Measurements from ENCODE around the gene MET. TPM values are rescaled to one million over a fixed set of nuclear protein-coding genes. Genes with fewer than 3 reads are reported as not detected.
"Not testable (repeated sequence)": the region's sequence is repeated elsewhere in the genome, so short reads cannot be mapped to it uniquely, and the experiment has no call there.

The MET gene
- total RNA-seq, 2 donors from 2014 or later = 0.33 to 3.6 TPM

DNA sequence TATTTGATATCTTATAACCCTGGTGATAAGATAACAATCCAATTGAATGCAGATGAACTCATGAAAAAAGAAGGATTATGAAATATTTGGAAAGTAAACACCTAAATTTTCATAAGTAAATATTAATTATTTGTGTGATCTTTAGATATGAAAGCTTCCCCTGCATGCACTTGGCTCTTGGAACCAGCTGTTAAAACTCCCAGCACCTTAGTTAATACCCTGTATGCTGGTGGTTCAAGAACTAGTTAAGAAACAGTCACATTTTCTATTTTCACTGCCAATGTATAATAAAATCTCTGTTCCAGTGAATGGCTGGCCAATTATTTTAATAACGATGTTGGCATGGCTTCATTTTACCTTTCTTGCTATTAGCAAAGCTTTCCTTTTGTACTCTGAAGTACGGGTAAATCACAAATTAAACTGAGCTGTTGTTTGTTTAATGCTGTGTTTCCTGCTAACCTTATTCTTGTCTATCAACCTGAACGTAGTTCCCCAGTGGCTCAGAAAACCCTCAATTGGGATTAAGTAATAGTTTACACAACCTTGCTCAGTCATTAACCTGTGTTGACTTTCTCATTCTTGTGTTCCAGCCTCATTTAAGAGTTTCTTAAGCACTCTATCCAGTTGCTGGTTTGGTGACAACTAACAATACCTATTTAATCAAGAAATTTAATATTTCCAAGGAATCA is 38.9 kb downstream of the MET start:
- H3K27ac Mint-ChIP-seq = no peak overlapping the region
- no peak for ATAC-seq

DNA sequence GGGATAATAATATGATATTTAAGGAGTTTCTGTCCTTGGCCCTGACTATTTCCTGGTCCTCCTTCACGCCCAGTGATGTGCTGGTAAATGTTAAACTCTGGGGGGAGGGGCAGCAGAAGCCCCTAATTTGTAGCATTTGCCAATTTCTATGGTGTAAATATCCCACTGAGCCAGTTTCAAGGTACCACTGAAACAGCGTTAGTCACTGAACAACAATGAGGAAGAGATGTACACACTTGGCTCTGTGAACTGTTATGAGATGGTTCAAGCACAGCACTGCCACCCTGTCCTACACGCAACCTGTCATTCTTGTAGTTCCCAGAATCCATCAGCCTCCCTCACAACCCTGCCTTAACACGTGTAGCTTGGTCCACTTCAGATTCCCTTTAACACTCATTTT is 39.8 kb downstream of the MET start:
- H3K4me1 Mint-ChIP-seq (ENCODE audit: low read depth in 2 of 2) = no peaks in the 10 kb centered on the region
- H3K27ac Mint-ChIP-seq = no peak overlapping the region
- H3K9me3 Mint-ChIP-seq = no peaks in the 10 kb centered on the region
- DNase-seq (ENCODE audit: low spot score) = no peak
- peaks cover 4 to 10% of the 10 kb centered on the region in 2 donors for H3K27me3 Mint-ChIP-seq
- H3K36me3 Mint-ChIP-seq = no peaks in the 10 kb centered on the region
- ATAC-seq = no peak
- H3K4me3 Mint-ChIP-seq = no peak overlapping the region

More for the DNA sequence above, 38.9 kb downstream of the MET start:
- Mint-ChIP-seq H3K9me3 (no peaks in the 10 kb centered on the region), H3K4me1 (ENCODE audit: low read depth in 2 of 2) (no peaks in the 10 kb centered on the region), H3K36me3 (no peaks in the 10 kb centered on the region), H3K27me3 (peaks cover 3 to 10% of the 10 kb centered on the region in 2 donors), H3K4me3 (no peak overlapping the region)
- DNase-seq (ENCODE audit: low spot score) = no peak

DNA sequence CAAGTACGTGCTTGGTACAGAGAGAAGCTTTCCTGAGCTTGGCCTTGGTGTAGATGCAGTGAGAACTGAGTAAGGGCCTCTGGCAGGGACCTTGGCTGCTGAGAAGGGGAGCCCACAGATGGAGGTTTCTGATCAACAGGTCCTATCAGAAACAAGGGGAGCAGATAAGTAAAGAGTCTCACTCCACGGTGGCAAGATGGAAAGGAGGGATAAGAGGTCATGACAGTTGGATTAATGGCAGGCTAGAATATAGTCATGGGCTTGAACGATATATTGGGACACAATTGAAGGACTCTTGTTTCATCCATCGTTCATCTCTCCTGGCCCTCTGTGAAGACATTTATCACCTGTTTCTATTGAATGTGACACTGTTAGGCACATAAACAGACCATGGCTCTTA is 41.5 kb downstream of the MET start:
- no peak for ATAC-seq
- DNase-seq (ENCODE audit: low spot score) = no peak
- Mint-ChIP-seq H3K27me3 (peaks cover 4 to 10% of the 10 kb centered on the region in 2 donors), H3K36me3 (no peaks in the 10 kb centered on the region), H3K4me1 (ENCODE audit: low read depth in 2 of 2) (no peaks in the 10 kb centered on the region), H3K4me3 (no peak overlapping the region), H3K9me3 (no peaks in the 10 kb centered on the region), H3K27ac (no peak overlapping the region)

DNA sequence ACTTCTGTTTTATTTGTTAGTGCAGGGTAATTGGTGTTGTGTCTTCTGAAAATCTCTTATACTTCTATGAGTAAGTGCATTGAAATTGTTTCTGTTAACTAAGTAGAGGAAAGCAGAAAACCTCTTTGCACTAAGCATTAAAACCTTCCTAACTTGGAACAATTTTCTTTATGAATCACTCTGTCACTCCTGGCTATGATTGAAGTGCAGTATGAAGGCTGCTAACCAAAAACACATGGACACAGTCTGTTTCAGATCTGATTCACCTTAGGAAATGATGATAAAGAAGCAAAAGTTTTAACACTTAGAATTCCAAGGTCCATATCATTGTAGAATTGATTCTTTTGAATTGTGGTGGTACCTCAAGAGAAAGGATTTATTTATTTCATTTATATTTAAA is 41.9 kb downstream of the MET start:
- DNase-seq (ENCODE audit: low spot score) = no peak
- no peak overlapping the region for H3K4me3 Mint-ChIP-seq
- no peak for ATAC-seq
- no peaks in the 10 kb centered on the region for H3K9me3 Mint-ChIP-seq
- no peaks in the 10 kb centered on the region for H3K4me1 Mint-ChIP-seq (ENCODE audit: low read depth in 2 of 2)
- no peak overlapping the region for H3K27ac Mint-ChIP-seq
- H3K36me3 Mint-ChIP-seq = no peaks in the 10 kb centered on the region
- H3K27me3 Mint-ChIP-seq = peaks cover 4 to 7% of the 10 kb centered on the region in 2 donors

DNA sequence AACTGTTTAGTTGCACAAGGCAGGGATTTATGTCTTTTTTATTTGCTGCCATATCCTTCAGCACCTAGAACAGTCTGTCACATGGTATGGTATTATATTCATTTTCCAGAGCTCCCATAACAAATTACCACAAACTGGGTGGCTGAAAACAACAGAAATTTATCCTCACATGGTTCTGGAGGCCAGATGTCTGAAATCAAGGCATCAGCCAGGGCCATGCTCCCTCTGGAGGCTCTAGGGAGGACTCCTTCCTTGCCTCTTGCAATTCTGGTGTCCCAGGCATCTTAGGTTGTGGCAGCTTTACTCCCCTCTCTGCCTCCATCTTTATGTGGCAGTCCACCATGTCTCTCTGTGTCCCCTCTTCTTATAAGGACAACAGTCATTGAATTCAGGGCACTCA is 43.1 kb downstream of the MET start:
- no peak overlapping the region for H3K4me3 Mint-ChIP-seq
- H3K27ac Mint-ChIP-seq = no peak overlapping the region
- ATAC-seq = no peak
- no peaks in the 10 kb centered on the region for H3K36me3 Mint-ChIP-seq
- DNase-seq (ENCODE audit: low spot score) = no peak
- no peaks in the 10 kb centered on the region for H3K4me1 Mint-ChIP-seq (ENCODE audit: low read depth in 2 of 2)
- H3K9me3 Mint-ChIP-seq = no peaks in the 10 kb centered on the region
- peaks cover 0 to 4% of the 10 kb centered on the region in 2 donors for H3K27me3 Mint-ChIP-seq

DNA sequence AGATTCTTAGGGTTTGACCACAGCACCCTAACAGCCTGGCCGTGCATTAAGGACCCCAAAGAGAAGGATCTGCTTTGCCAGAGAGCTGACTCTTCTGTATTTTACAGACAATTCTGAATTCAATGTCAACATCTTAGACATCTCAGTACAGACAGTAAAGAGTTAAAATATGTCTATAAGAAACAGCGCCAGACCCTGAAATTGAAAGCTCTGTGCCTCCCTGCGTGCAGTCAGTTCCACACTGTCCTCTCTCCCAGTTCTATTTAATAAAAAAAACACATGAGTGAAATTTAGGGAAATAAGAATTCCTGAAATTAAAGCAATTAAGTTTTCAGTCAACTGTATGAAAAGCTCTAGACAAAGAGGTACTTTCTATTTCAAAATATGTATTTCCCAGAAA is 45.1 kb downstream of the MET start:
- Mint-ChIP-seq H3K36me3 (no peaks in the 10 kb centered on the region), H3K4me1 (ENCODE audit: low read depth in 2 of 2) (no peaks in the 10 kb centered on the region), H3K9me3 (no peaks in the 10 kb centered on the region), H3K27ac (no peak overlapping the region), H3K4me3 (no peak overlapping the region), H3K27me3 (peaks cover 0 to 3% of the 10 kb centered on the region in 2 donors)
- no peak for DNase-seq (ENCODE audit: low spot score)
- ATAC-seq = no peak

DNA sequence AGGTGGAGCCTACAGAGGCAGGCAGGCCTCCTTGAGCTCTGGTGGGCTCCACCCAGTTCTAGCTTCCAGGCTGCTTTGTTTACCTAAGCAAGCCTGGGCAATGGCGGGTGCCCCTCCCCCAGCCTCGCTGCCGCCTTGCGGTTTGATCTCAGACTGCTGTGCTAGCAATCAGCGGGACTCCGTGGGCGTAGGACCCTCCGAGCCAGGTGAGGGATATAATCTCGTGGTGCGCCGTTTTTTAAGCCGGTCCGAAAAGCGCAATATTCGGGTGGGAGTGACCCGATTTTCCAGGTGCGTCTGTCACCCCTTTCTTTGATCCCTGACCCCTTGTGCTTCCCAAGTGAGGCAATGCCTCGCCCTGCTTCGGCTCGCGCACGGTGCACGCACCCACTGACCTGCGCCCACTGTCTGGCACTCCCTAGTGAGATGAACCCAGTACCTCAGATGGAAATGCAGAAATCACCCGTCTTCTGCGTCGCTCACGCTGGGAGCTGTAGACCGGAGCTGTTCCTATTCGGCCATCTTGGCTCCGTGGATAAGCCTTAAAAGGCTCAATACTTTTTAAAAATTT is 52.0 kb downstream of the MET start:
- H3K27ac Mint-ChIP-seq; H3K36me3 Mint-ChIP-seq; H3K9me3 Mint-ChIP-seq; DNase-seq (ENCODE audit: low spot score); ATAC-seq; H3K4me3 Mint-ChIP-seq; H3K4me1 Mint-ChIP-seq (ENCODE audit: low read depth in 2 of 2); H3K27me3 Mint-ChIP-seq: not testable (repeated sequence)

DNA sequence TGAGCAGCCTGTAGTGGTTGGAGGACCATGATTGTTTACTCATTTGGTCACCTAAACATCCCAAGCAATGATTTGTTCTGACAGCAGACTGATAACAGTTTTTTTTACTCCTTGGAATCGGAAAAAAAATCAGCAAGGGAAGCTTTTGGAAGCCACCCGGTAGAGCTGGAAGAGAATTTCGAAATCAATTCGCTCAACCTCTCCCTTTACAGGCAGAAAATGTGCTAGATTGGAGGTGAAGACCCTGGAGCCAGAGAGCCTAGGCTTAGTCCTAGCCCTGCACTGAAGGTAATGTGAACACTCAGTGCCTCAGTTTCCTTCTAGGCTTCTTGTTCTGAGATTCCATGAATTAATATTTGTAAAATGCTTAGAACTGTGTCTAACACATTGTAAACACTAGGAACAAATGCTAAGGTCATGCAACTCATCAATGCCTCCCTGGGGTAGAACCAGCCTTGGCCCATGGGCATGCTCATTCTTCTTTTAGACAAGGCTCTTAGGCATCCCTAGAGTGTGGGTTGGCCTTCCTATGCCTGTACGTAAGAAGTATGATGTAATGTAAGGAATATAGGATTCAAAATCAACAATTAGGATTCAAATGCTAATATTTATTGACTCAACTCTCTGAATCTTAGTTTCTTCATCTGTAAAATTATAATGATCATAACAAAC is 52.7 kb downstream of the MET start:
- DNase-seq (ENCODE audit: low spot score) (no peak), ATAC-seq (no peak)
- Mint-ChIP-seq H3K9me3 (no peaks in the 10 kb centered on the region), H3K27ac (no peak overlapping the region), H3K4me3 (no peak overlapping the region), H3K4me1 (ENCODE audit: low read depth in 2 of 2) (no peaks in the 10 kb centered on the region), H3K36me3 (no peaks in the 10 kb centered on the region), H3K27me3 (peaks cover 0 to 9% of the 10 kb centered on the region in 2 donors)

DNA sequence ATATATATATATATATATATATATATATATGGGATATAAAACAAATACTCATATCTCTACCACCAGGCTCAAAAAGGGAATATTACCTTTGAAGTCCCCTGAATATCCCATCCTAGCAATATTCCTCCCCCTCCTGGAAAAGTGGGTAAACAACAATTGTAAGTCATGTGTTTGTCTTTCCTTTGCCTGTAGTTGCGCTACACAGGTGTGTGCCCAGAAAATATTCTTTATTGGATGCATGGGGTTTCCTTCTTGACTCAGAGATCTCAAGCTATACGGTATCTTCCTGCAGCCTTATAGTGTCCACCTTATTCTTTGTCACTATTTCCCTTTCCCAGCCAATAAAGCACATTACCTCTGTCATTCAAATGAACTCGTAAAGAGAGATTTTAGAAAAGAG is 54.2 kb downstream of the MET start:
- ATAC-seq (no peak), DNase-seq (ENCODE audit: low spot score) (no peak)
- no peak overlapping the region for H3K27ac Mint-ChIP-seq
- no peaks in the 10 kb centered on the region for H3K4me1 Mint-ChIP-seq (ENCODE audit: low read depth in 2 of 2)
- H3K36me3 Mint-ChIP-seq = no peaks in the 10 kb centered on the region
- no peak overlapping the region for H3K4me3 Mint-ChIP-seq
- H3K27me3 Mint-ChIP-seq = peaks cover 9 to 21% of the 10 kb centered on the region in 2 donors
- H3K9me3 Mint-ChIP-seq = no peaks in the 10 kb centered on the region

DNA sequence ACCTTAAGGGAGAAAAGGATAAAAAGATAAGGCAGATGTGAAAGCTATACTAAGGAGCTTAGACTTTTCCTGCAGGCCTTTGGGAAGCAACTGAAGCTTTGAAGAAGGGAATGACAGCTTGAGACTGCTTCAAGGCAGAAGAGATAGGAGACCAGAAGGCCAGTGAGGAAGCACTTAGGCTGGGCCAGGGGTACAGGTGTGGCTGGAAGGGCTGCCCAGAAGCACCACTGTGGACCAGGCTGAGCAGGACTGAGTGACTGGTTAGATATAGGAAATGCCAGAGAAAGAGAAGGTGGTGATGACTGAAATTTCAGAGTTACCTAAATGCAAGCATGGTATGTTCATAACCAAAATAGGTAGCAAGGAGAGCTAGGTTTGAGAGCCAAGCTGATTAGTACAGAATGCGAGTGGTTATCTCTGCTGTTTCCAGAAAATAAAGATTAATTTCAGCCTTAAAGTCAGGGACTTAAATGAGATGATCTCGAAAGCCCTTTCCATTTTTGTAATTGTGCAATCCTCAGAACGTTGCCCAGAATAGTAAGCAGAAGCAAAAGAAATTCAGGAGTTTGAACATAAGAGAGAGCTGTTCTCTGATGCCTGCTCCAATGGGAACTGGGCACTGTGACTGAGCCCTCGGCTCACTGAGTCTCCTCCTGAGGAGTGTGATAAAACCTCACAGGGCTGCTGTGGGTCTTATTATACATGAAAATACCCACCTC is 54.9 kb downstream of the MET start:
- H3K27me3 Mint-ChIP-seq = peaks cover 9 to 21% of the 10 kb centered on the region in 2 donors
- H3K4me3 Mint-ChIP-seq = no peak overlapping the region
- ATAC-seq (peak in 1 of 2 donors; percentile 55), DNase-seq (ENCODE audit: low spot score) (no peak)
- H3K9me3 Mint-ChIP-seq = no peaks in the 10 kb centered on the region
- no peaks in the 10 kb centered on the region for H3K4me1 Mint-ChIP-seq (ENCODE audit: low read depth in 2 of 2)
- no peak overlapping the region for H3K27ac Mint-ChIP-seq
- no peaks in the 10 kb centered on the region for H3K36me3 Mint-ChIP-seq

DNA sequence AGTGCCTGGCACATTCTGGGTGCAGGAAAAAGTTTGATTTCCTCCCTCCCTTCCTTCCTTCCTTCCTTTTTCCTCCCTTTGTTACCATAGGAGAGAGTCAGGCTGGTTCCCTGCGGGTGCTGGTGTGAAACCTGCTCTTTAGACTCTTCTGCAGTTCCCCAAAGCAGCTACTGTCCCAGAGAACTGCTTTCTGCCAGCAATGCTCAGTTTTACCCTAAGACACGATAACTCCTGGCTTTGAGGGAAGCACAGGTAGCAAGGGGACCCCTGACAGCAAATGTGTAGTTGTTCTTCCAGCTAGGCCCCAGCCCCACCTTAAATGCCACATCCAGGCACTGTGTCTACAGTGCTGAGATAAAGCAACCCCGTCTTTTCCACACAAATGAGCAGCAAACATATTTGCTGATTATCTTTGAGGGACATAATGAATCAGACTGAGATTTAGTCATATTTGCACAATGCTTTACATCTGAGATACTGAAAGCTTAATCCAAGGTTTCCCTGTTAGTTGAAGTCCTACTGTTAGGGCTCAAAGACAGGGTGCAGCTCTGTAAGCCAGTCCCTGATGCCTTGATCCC is 55.5 kb downstream of the MET start:
- Mint-ChIP-seq H3K27me3 (peaks cover 9 to 21% of the 10 kb centered on the region in 2 donors), H3K27ac (no peak overlapping the region), H3K9me3 (no peaks in the 10 kb centered on the region), H3K4me1 (ENCODE audit: low read depth in 2 of 2) (no peaks in the 10 kb centered on the region), H3K4me3 (no peak overlapping the region), H3K36me3 (no peaks in the 10 kb centered on the region)
- DNase-seq (ENCODE audit: low spot score) (no peak), ATAC-seq (no peak)

DNA sequence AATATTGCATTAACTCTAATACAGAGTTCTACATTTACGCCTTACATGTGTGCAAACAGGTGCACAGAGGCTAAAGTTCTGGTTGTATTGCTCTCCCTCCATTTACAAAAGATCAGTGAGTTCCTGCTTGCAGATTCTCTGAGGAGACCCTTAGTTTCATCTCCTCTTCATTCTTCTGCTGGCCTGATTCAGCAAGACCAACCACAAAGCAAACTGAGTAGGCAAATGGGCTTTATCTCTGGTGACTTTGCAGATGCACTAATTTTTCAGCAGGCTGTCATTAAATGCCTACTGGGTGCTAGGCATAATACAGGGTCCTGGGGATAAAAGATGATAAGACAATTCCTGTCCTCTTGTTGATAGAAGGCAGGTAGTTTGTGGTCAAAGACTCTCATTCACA is 56.4 kb downstream of the MET start:
- Mint-ChIP-seq H3K36me3 (no peaks in the 10 kb centered on the region), H3K4me3 (no peak overlapping the region), H3K27ac (no peak overlapping the region), H3K9me3 (no peaks in the 10 kb centered on the region), H3K4me1 (ENCODE audit: low read depth in 2 of 2) (no peaks in the 10 kb centered on the region), H3K27me3 (peaks cover 12 to 27% of the 10 kb centered on the region in 2 donors)
- ATAC-seq (no peak), DNase-seq (ENCODE audit: low spot score) (no peak)

DNA sequence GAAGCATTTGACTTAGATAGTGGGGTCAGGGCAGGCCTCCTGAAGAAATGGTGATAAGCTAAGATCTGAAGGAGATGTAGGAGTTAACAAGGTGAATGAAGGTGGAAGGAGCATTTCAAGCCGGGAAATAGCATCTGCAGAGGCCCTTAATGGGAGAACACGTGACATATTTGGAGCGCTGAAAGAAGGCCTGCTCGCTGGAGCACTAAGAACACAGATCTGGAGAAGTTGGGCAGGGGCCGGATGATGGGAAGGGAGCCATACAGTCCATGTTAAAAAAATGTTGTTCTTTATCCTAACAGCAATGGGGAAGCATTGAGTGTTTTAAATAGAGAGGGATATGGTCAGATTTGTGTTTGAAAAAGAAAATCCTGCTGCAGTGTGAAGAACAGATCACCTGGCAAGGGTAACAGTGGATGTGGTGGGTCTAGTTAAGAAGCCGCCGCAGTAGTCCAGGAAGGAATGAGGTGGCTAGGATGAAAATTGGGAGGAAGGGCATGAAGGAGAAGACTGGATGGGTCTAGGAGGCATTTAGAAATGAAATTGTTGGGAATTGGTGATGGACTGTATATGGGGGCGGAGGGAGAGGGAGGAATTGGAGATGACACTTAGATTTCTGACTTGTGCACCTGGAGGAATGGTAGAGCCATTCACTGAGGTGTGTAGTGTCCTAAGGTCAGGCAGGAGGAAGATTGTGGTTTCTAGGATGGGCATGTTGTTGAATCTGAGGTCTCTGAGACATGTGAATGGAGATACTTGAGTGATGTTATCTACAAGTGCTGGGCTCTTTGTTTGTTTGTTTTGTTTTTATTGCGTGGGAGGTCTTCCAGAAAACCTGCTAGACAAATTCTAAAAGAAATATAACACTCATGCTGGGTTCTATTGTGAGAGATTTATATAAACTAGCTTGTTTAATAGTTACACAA is 58.4 kb downstream of the MET start:
- ATAC-seq (no peak), DNase-seq (ENCODE audit: low spot score) (no peak)
- H3K27ac Mint-ChIP-seq = no peak overlapping the region
- H3K4me1 Mint-ChIP-seq (ENCODE audit: low read depth in 2 of 2) = no peaks in the 10 kb centered on the region
- peaks cover 12 to 27% of the 10 kb centered on the region in 2 donors for H3K27me3 Mint-ChIP-seq
- no peaks in the 10 kb centered on the region for H3K9me3 Mint-ChIP-seq
- no peak overlapping the region for H3K4me3 Mint-ChIP-seq
- H3K36me3 Mint-ChIP-seq = no peaks in the 10 kb centered on the region

Data from natural killer cell treated with Interleukin-12 subunit alpha and Interleukin-12 subunit beta and Interleukin-15 and Interleukin-18, amount 100 ng/mL, for 72 hours (primary cell).